ENCODE data around the gene SPDYE16. TPM values are rescaled to one million over a fixed set of nuclear protein-coding genes. Genes with fewer than 3 reads are reported as not detected.
"Not testable (repeated sequence)": the region's sequence is repeated elsewhere in the genome, so short reads cannot be mapped to it uniquely, and the experiment has no call there.

The SPDYE16 gene
- polyA plus RNA-seq (2012; ENCODE audit: insufficient read depth, insufficient read length, low read depth): 0.83 TPM

- H3K27me3 ChIP-seq; H3K4me3 ChIP-seq (ENCODE audit: low read depth, low read length); H3K9me3 ChIP-seq; H3K36me3 ChIP-seq; DNase-seq; H3K4me1 ChIP-seq: not testable (repeated sequence)
These were observed at the start of gene SPDYE16 for GRCh38 chr7:76543197-76543596. TSS of gene SPDYE16 (minus strand) at chr7:76543297. CDS start at chr7:76541459, 1,838 bp downstream.

- not testable (repeated sequence) for H3K4me1 ChIP-seq; H3K9me3 ChIP-seq; H3K27me3 ChIP-seq; H3K4me3 ChIP-seq (ENCODE audit: low read depth, low read length); H3K36me3 ChIP-seq; DNase-seq
These were observed 49.6 kb upstream of the SPDYE16 start for GRCh38 chr7:76592694-76593093.

- not testable (repeated sequence) for H3K9me3 ChIP-seq; H3K4me1 ChIP-seq; DNase-seq; H3K4me3 ChIP-seq (ENCODE audit: low read depth, low read length); H3K36me3 ChIP-seq; H3K27me3 ChIP-seq
These were observed 48.7 kb upstream of the SPDYE16 start for GRCh38 chr7:76591602-76592304.

GRCh38 chr7:76591033-76591432 lies 47.9 kb upstream of the SPDYE16 start:
- H3K36me3 ChIP-seq; H3K9me3 ChIP-seq; DNase-seq; H3K27me3 ChIP-seq; H3K4me3 ChIP-seq (ENCODE audit: low read depth, low read length); H3K4me1 ChIP-seq: not testable (repeated sequence)

GRCh38 chr7:76588586-76588985 lies 45.5 kb upstream of the SPDYE16 start:
- H3K9me3 ChIP-seq; H3K4me3 ChIP-seq (ENCODE audit: low read depth, low read length); H3K4me1 ChIP-seq; H3K27me3 ChIP-seq; DNase-seq; H3K36me3 ChIP-seq: not testable (repeated sequence)

- not testable (repeated sequence) for DNase-seq; H3K9me3 ChIP-seq; H3K27me3 ChIP-seq; H3K4me1 ChIP-seq; H3K4me3 ChIP-seq (ENCODE audit: low read depth, low read length); H3K36me3 ChIP-seq
These were observed 43.7 kb upstream of the SPDYE16 start for GRCh38 chr7:76586585-76587315.

- not testable (repeated sequence) for H3K9me3 ChIP-seq; H3K27me3 ChIP-seq; H3K4me1 ChIP-seq; DNase-seq; H3K36me3 ChIP-seq; H3K4me3 ChIP-seq (ENCODE audit: low read depth, low read length)
These were observed 40.7 kb upstream of the SPDYE16 start for GRCh38 chr7:76583636-76584281.

GRCh38 chr7:76582848-76583631 lies 39.9 kb upstream of the SPDYE16 start:
- DNase-seq: peak; percentile 28
- H3K4me1 ChIP-seq; H3K9me3 ChIP-seq; H3K36me3 ChIP-seq; H3K4me3 ChIP-seq (ENCODE audit: low read depth, low read length); H3K27me3 ChIP-seq: not testable (repeated sequence)

GRCh38 chr7:76575919-76576655 lies 33.0 kb upstream of the SPDYE16 start:
- not testable (repeated sequence) for H3K36me3 ChIP-seq; H3K27me3 ChIP-seq; H3K4me1 ChIP-seq; H3K4me3 ChIP-seq (ENCODE audit: low read depth, low read length); DNase-seq; H3K9me3 ChIP-seq

- H3K4me3 ChIP-seq (ENCODE audit: low read depth, low read length); H3K36me3 ChIP-seq; DNase-seq; H3K27me3 ChIP-seq; H3K9me3 ChIP-seq; H3K4me1 ChIP-seq: not testable (repeated sequence)
These were observed 32.3 kb upstream of the SPDYE16 start for GRCh38 chr7:76575431-76575830.

GRCh38 chr7:76572296-76572695 lies 29.2 kb upstream of the SPDYE16 start:
- DNase-seq; H3K36me3 ChIP-seq; H3K4me3 ChIP-seq (ENCODE audit: low read depth, low read length); H3K27me3 ChIP-seq; H3K9me3 ChIP-seq; H3K4me1 ChIP-seq: not testable (repeated sequence)

- H3K27me3 ChIP-seq; H3K36me3 ChIP-seq; H3K4me1 ChIP-seq; H3K9me3 ChIP-seq; DNase-seq; H3K4me3 ChIP-seq (ENCODE audit: low read depth, low read length): not testable (repeated sequence)
These were observed 27.3 kb upstream of the SPDYE16 start for GRCh38 chr7:76570324-76570775.

GRCh38 chr7:76568742-76569141 lies 25.6 kb upstream of the SPDYE16 start:
- H3K9me3 ChIP-seq; H3K27me3 ChIP-seq; H3K4me1 ChIP-seq; H3K4me3 ChIP-seq (ENCODE audit: low read depth, low read length); DNase-seq; H3K36me3 ChIP-seq: not testable (repeated sequence)

- H3K9me3 ChIP-seq; H3K4me3 ChIP-seq (ENCODE audit: low read depth, low read length); DNase-seq; H3K4me1 ChIP-seq; H3K36me3 ChIP-seq; H3K27me3 ChIP-seq: not testable (repeated sequence)
These were observed 24.7 kb upstream of the SPDYE16 start for GRCh38 chr7:76567753-76568152.

- not testable (repeated sequence) for H3K4me1 ChIP-seq; H3K36me3 ChIP-seq; H3K27me3 ChIP-seq; H3K9me3 ChIP-seq; DNase-seq; H3K4me3 ChIP-seq (ENCODE audit: low read depth, low read length)
These were observed 24.2 kb upstream of the SPDYE16 start for GRCh38 chr7:76567311-76567710.
